GM12865 (cell line): ENCODE data around the gene FUOM.

ENCODE experiments used
- DNase-seq: peaks from one replicate; pipeline ENCODE4 v3.0.0; 2010; ENCODE audit warnings: low read depth
- H3K4me3 ChIP-seq: 2 replicates; pipeline ENCODE4 v1.5.1; 2011; ENCODE audit warnings: mild to moderate bottlenecking, low read depth, low read length, control low read depth
- TF ChIP-seq, protein P1 (sequence below): IDR thresholded peaks from 2 replicates; pipeline ENCODE4 v1.5.1; 2011; ENCODE audit warnings: low read length, control low read depth, low read depth, inconsistent platforms; ENCODE audit not compliant: insufficient read depth; ENCODE audit errors: missing control alignments

The FUOM gene, protein sequence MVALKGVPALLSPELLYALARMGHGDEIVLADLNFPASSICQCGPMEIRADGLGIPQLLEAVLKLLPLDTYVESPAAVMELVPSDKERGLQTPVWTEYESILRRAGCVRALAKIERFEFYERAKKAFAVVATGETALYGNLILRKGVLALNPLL

DNA sequence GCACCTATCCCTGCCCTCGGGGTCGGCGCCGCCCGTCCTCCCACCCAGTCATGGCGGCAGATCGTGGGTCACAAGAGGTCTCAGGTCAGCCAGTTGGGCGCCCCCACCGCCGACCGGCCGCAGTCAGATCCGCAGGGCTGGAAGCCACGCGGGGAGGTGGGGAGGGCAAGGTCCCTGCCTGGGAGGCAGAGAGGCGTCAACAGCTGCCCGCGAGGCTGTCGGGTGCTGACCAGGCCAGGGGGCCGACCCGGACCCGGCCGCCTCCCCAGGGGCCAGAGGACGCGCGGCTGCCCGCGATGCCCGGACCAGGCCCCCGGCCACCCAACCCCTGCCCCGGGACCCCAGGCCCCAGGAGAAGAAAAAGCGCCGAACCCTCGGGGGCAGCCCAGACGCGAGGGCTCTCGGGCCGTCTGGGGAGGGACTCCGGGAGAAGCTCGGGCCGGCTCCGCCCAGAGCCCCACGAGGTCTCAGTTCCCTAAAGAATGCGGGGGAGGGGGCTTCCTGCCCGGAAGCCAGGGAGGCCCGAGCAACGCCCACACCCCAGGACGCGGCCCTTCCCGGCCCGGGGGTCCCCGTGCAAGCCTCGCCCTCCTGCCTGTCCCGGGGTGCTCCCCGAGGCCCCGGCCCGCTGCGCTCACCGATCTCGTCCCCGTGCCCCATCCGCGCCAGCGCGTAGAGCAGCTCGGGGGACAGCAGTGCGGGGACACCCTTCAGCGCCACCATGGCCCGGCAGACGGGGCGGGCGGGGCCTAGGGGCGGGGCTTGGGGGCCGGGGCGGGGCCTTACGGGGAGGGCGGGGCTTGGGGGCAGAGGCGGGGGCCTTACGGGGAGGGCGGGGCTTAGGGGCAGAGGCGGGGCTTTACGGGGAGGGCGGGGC, at the start of gene FUOM:
FUOM (minus strand) TSS at position 735 of the 877 bp plus-strand sequence; CDS start at position 723, 12 bp downstream.
- TF ChIP-seq, protein P1, sequence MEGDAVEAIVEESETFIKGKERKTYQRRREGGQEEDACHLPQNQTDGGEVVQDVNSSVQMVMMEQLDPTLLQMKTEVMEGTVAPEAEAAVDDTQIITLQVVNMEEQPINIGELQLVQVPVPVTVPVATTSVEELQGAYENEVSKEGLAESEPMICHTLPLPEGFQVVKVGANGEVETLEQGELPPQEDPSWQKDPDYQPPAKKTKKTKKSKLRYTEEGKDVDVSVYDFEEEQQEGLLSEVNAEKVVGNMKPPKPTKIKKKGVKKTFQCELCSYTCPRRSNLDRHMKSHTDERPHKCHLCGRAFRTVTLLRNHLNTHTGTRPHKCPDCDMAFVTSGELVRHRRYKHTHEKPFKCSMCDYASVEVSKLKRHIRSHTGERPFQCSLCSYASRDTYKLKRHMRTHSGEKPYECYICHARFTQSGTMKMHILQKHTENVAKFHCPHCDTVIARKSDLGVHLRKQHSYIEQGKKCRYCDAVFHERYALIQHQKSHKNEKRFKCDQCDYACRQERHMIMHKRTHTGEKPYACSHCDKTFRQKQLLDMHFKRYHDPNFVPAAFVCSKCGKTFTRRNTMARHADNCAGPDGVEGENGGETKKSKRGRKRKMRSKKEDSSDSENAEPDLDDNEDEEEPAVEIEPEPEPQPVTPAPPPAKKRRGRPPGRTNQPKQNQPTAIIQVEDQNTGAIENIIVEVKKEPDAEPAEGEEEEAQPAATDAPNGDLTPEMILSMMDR = no peak
- DNase-seq = peak; percentile 84
- H3K4me3 ChIP-seq = peak within 1 kb of the TSS; percentile 74

DNA sequence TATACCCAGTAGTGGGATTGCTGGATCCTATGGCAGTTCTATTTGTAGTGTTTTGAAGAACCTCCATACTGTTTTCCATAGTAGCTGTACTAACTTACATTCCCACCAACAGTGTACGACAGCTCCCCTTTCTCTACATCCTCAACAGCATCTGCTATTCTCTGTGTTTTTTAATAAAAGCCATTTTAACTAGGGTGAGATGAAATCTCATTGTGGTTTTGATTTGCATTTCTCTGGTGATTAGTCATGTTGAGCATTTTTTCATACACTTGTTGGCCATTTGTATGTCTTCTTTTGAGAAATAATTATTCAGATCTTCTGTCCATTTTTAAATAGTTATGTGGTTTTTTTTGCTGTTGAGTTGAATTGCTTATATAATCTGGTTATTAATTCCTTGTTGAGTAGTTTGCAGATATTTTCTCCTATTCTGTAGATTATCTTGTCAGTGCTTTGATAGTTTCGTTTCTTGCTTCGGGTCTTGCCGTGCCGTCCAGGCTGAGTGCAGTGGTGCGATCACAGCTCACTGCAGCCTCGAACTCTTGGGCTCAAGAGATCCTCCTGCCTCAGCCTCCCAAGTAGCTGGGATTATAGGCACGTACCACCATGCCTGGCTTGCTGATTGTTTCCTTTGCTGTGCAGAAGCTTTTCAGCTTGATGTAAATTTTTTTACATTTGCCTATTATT, 48.2 kb upstream of the FUOM start:
- DNase-seq = peak; percentile 50
- peak overlapping the region; percentile 14; the same call in 1 of the 2 replicates for H3K4me3 ChIP-seq
- TF ChIP-seq, protein P1 = no peak

DNA sequence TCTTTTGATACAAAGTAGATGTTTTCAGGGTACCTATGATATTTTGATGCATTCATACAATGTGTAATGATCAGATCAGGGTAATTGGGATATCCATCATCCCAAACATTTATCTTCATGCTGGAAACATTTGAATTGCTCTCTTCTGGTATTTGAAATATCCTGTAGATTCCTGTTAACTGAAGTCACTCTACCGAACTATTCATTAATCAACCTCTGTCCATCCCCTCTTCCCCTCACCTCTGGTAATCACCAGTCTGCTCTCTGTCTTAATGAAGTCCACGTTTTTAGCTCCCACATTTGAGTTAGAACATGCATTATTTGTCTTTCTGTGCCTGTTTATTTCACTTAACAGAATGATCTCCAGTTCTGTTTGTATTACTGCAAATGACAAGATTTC, 47.5 kb upstream of the FUOM start:
- DNase-seq = no peak
- H3K4me3 ChIP-seq = no peak overlapping the region
- TF ChIP-seq, protein P1 = no peak

DNA sequence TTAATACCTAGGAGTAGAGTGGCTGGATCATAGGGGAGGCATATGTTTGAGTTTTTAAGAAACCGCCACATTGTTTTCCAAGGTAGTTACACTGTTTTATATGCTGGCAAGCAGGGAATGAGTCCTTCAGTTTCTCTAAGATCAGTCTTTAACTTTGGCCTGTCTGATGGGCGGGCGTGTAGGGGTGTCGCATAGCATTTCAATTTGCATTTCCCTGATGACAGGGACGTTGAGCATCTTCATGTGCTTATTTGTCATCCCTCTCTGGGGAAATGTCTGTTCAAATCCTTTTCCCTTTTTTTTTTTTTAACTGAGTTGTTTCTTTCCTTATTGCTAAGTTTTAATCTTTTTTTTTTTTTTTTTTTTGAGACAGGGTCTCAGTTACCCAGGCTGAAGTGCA, 46.0 kb upstream of the FUOM start:
- DNase-seq = no peak
- TF ChIP-seq, protein P1 = no peak
- no peak overlapping the region for H3K4me3 ChIP-seq

DNA sequence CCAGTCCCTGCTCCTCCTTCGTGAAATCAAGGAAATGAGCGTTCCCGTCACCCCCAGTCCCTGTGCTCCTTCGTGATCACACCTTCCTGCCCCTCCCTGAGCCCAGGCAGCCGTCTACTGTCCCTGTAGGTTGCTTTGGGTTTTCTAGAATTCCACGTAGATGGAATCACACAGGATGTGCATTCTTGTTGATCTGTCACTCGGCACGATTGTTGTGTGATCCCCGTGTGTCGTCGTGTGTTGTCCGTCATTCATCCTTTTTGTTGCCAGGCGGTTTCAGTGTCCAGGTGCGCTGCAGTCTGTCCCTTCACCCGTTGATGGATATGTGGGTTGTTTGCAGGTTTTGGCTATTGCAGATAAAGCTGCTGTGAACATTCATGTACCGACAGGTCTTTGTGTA, 45.5 kb upstream of the FUOM start:
- TF ChIP-seq, protein P1 = no peak
- no peak overlapping the region for H3K4me3 ChIP-seq
- DNase-seq = no peak

DNA sequence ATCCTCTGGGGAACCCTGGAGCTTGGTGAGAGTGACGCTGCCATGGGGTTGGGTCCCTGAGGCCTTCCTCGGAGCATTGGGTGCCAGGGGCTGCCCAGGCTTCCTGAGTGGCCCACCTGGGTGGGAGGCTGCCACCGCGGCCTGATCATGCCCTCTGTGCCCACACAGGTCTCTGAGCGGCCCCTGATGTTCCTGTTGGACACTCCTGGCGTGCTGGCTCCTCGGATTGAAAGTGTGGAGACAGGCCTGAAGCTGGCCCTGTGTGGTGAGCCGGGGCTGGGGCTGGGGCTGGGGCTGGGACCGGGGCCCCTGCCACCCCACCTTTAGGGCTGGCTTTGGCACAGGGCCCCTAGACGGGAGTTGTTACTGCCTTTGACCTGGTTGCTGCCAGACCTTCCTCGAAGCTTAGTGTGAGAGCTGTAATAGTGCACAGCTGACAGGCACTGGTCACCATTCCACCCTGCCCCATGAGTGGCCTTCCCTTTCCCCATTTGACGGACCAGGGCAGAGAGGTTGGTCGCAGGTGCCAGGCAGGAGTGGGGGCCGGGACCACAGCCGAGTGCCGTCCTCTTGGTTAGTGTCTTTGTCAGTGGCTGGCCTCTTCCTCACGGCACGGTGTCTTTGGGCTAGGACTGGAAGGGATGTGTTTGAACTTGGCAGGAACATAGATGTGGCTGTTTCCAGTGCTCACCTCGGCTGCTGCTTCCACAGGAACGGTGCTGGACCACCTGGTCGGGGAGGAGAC, 44.3 kb upstream of the FUOM start:
- no peak for DNase-seq
- H3K4me3 ChIP-seq = no peak overlapping the region
- TF ChIP-seq, protein P1 = no peak
